Measurements from ENCODE around the gene ZNF473.

DNA sequence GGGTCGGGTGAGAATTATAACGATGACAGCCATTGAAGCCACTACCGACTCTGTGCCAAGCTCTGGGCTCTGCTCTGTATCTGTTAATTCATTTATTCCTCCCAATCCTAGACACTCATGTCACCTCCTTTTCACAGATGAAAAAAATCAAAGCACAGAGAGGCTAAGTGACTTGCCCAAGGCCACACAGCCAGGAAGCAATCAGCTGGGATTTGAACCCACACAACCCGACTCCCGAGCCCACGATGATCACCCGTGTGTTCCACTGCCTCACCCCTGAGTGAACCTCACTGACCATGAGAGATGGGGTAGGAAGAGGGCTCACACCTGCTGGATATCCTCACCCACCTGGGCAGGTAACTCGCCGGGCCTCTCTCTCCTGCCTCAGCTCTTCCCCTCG, 40.1 kb downstream of the ZNF473 start:
- TF ChIP-seq SP1 (IDR thresholded peaks at IDR 0.05) (no peak), PKNOX1 (IDR thresholded peaks at IDR 0.05) (no peak), L3MBTL2 (conservative IDR thresholded peaks at IDR 0.05) (no peak), ELF4 (IDR thresholded peaks at IDR 0.05) (no peak), CTBP1 (IDR thresholded peaks at IDR 0.05; ENCODE audit: borderline replicate concordance) (no peak), FOXK2 (IDR thresholded peaks at IDR 0.05) (no peak), HDGF (IDR thresholded peaks at IDR 0.05; ENCODE audit: borderline replicate concordance) (no peak), FOXM1 (IDR thresholded peaks at IDR 0.05; ENCODE audit: borderline replicate concordance) (no peak), SUZ12 (IDR thresholded peaks at IDR 0.05) (no peak)
